WTC11 (cell line): Measurements from ENCODE around the gene RNASE9. TPM values are rescaled to one million over a fixed set of nuclear protein-coding genes. Genes with fewer than 3 reads are reported as not detected.
A peak's percentile ranks its signal among the peaks of the same experiment; 100 is the strongest.

Experiments
- ATAC-seq: fragments of 200-7000 bp; cut with Tn5 transposase; 2 replicates; pipeline ENCODE4 v1.10.0; 2021; ENCODE audit warnings: mild to moderate bottlenecking, moderate library complexity
- CTCF ChIA-PET: fragments of 300-600 bp; sonication (Branson Sonifier 250); formaldehyde crosslinking; loops from one replicate; lab custom pipeline; 2021; ENCODE audit warnings: antibody characterized with exemption; lab: Charles Lee
- POLR2A ChIA-PET: fragments of 350-600 bp; sonication (Branson Sonifier 250); formaldehyde crosslinking; loops from one replicate; lab custom pipeline; 2021; ENCODE audit warnings: antibody characterized with exemption; lab: Charles Lee
- DNase-seq: peaks from one replicate; pipeline ENCODE4 v3.0.0; 2021; ENCODE audit warnings: low spot score
- H3K27ac Mint-ChIP-seq: 2 replicates; pipeline ENCODE4 v1.8.0; 2021; ENCODE audit warnings: mixed read lengths
- H3K27me3 Mint-ChIP-seq: 2 replicates; pipeline ENCODE4 v1.8.0; 2021; ENCODE audit warnings: low read depth, mild to moderate bottlenecking, moderate library complexity, mixed read lengths
- H3K36me3 Mint-ChIP-seq: 2 replicates; pipeline ENCODE4 v1.8.0; 2021; ENCODE audit warnings: mixed read lengths
- H3K4me1 Mint-ChIP-seq: 2 replicates; pipeline ENCODE4 v1.8.0; 2022; ENCODE audit warnings: mixed read lengths
- H3K4me3 Mint-ChIP-seq: 2 replicates; pipeline ENCODE4 v1.8.0; 2021; ENCODE audit warnings: mild to moderate bottlenecking, moderate library complexity, mixed read lengths
- H3K9me3 Mint-ChIP-seq: 2 replicates; pipeline ENCODE4 v1.8.0; 2021; ENCODE audit warnings: mixed read lengths
- ATF6 ChIP-seq: sonication (generic); formaldehyde crosslinking; IDR thresholded peaks from 2 replicates; pipeline ENCODE4 v1.8.1; 2023; ENCODE audit warnings: mild to moderate bottlenecking, missing genetic modification reagents
- CDX4 ChIP-seq: fragments of 250-450 bp; sonication (Bioruptor Pico); IDR thresholded peaks from 2 replicates; pipeline ENCODE4 v1.9.0; 2021; ENCODE audit warnings: moderate library complexity, mild to moderate bottlenecking, inconsistent platforms, borderline replicate concordance
- E2F4 ChIP-seq: sonication (generic); formaldehyde crosslinking; IDR thresholded peaks from 2 replicates; pipeline ENCODE4 v1.8.1; 2022; ENCODE audit warnings: low read depth, mild to moderate bottlenecking, moderate library complexity, missing genetic modification reagents, borderline replicate concordance
- ELF4 ChIP-seq: sonication (generic); formaldehyde crosslinking; IDR thresholded peaks from 2 replicates; pipeline ENCODE4 v1.8.1; 2022; ENCODE audit warnings: low read depth, mild to moderate bottlenecking, moderate library complexity, missing genetic modification reagents
- EMX1 ChIP-seq: fragments of 250-450 bp; sonication (Bioruptor Pico); IDR thresholded peaks from 2 replicates; pipeline ENCODE4 v1.8.0; 2021; ENCODE audit warnings: mild to moderate bottlenecking
- ESRRA ChIP-seq: sonication (generic); formaldehyde crosslinking; IDR thresholded peaks from 2 replicates; pipeline ENCODE4 v1.8.1; 2022; ENCODE audit warnings: mild to moderate bottlenecking, missing genetic modification reagents, borderline replicate concordance
- FOXJ3 ChIP-seq: sonication (generic); formaldehyde crosslinking; IDR thresholded peaks from 2 replicates; pipeline ENCODE4 v1.9.0; 2021; ENCODE audit warnings: missing genetic modification reagents, mild to moderate bottlenecking, borderline replicate concordance
- HMGA2 ChIP-seq: fragments of 250-450 bp; sonication (Bioruptor Pico); IDR thresholded peaks from 2 replicates; pipeline ENCODE4 v1.4.0; 2021; ENCODE audit warnings: mild to moderate bottlenecking, moderate library complexity
- IRF1 ChIP-seq: sonication (generic); formaldehyde crosslinking; IDR thresholded peaks from 2 replicates; pipeline ENCODE4 v1.8.0; 2023; ENCODE audit warnings: missing genetic modification reagents
- JAZF1 ChIP-seq: fragments of 250-450 bp; sonication (Bioruptor Pico); IDR thresholded peaks from 2 replicates; pipeline ENCODE4 v1.9.0; 2021; ENCODE audit warnings: moderate library complexity, mild to moderate bottlenecking, inconsistent platforms
- JUN ChIP-seq: sonication (generic); formaldehyde crosslinking; IDR thresholded peaks from 2 replicates; pipeline ENCODE4 v1.8.0; 2023; ENCODE audit warnings: mild to moderate bottlenecking, missing genetic modification reagents
- OVOL2 ChIP-seq: fragments of 250-450 bp; sonication (Bioruptor Pico); IDR thresholded peaks from 2 replicates; pipeline ENCODE4 v1.9.0; 2021; ENCODE audit warnings: mild to moderate bottlenecking, borderline replicate concordance
- RORB ChIP-seq: fragments of 250-450 bp; sonication (Bioruptor Pico); IDR thresholded peaks from 2 replicates; pipeline ENCODE4 v1.9.0; 2021; ENCODE audit warnings: mild to moderate bottlenecking
- SOX15 ChIP-seq: fragments of 250-450 bp; sonication (Bioruptor Pico); IDR thresholded peaks from 2 replicates; pipeline ENCODE4 v1.9.0; 2021; ENCODE audit warnings: mild to moderate bottlenecking
- TP53 ChIP-seq: sonication (generic); formaldehyde crosslinking; IDR thresholded peaks from 2 replicates; pipeline ENCODE4 v1.8.1; 2023; ENCODE audit warnings: mild to moderate bottlenecking, missing genetic modification reagents
- ZNF263 ChIP-seq: sonication (generic); formaldehyde crosslinking; IDR thresholded peaks from 2 replicates; pipeline ENCODE4 v1.8.1; 2022; ENCODE audit warnings: low read depth, mild to moderate bottlenecking, moderate library complexity, missing genetic modification reagents
- ZSCAN18 ChIP-seq: fragments of 250-450 bp; sonication (Bioruptor Pico); IDR thresholded peaks from 2 replicates; pipeline ENCODE4 v2.1.2; 2022; ENCODE audit warnings: mild to moderate bottlenecking, moderate library complexity
- total RNA-seq: library from RNA; stranded (reverse); gene quantifications from 3 replicates; pipeline ENCODE4 v1.2.3, GENCODE V29; 2021
- TF ChIP-seq, protein P1 (sequence below): fragments of 250-450 bp; sonication (Bioruptor Pico); IDR thresholded peaks from 2 replicates; pipeline ENCODE4 v1.9.0; 2021; ENCODE audit warnings: mild to moderate bottlenecking
- TF ChIP-seq, protein P2 (sequence below): sonication (generic); formaldehyde crosslinking; conservative IDR thresholded peaks from 2 replicates; pipeline ENCODE4 v1.8.1; 2023; ENCODE audit warnings: mild to moderate bottlenecking, low read depth, missing genetic modification reagents, moderate library complexity

Gene RNASE9
- total RNA-seq, 1 experiment from 2014 or later = not detected

- TF ChIP-seq, protein P1, sequence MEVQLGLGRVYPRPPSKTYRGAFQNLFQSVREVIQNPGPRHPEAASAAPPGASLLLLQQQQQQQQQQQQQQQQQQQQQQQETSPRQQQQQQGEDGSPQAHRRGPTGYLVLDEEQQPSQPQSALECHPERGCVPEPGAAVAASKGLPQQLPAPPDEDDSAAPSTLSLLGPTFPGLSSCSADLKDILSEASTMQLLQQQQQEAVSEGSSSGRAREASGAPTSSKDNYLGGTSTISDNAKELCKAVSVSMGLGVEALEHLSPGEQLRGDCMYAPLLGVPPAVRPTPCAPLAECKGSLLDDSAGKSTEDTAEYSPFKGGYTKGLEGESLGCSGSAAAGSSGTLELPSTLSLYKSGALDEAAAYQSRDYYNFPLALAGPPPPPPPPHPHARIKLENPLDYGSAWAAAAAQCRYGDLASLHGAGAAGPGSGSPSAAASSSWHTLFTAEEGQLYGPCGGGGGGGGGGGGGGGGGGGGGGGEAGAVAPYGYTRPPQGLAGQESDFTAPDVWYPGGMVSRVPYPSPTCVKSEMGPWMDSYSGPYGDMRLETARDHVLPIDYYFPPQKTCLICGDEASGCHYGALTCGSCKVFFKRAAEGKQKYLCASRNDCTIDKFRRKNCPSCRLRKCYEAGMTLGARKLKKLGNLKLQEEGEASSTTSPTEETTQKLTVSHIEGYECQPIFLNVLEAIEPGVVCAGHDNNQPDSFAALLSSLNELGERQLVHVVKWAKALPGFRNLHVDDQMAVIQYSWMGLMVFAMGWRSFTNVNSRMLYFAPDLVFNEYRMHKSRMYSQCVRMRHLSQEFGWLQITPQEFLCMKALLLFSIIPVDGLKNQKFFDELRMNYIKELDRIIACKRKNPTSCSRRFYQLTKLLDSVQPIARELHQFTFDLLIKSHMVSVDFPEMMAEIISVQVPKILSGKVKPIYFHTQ (CRISPR knock-in tag) = no peak
- TF ChIP-seq IRF1 (CRISPR knock-in tag) (no peak), JAZF1 (CRISPR knock-in tag) (no peak), OVOL2 (no peak)
Measured at GRCh38 chr14:20606902-20607242, 46.0 kb upstream of the RNASE9 start (continued).

DNA sequence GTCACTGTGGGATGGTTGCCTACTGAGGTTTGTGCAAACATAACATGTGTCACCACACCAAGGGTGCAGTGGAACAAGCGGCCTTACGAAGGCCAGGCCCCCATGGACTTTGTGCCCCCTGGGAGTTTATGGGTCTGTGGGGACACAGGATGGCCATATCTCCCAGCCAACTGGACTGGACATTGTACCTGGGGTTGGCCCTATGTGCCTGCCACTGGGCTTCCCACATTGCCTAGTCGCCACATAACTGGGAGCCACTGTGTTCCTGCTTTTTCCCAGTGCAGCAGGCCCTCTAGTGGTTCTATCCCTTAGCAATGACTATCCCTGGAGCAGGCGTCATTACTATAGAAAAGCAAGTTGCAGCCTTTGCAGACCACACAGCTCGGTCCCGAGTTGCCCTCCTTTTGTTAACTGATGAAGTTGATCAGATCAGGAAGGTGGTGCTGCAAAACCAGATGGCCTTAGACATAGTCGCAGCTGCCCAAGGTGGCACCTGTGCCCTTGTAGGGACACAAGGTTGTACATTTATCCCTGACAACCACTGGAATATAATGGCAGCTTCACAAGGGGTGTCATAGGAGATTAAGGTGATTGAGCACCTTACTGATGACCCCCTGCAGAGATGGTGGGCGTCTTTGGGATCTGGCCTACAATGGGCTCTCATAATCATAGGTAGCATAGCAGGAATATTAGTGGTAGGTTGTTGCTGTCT, 45.5 kb upstream of the RNASE9 start:
- CTCF ChIA-PET = interaction anchor here (0.6 to 5.2 kb wide), 25 partner anchors 9 to 277 kb away, joined by 3 to 64 read pairs (median 4); partner anchors contain the start of genes APEX1, PARP2, PIP4P1 and PNP
- peaks cover 11% of the 10 kb centered on the region for H3K4me1 Mint-ChIP-seq
- POLR2A ChIA-PET = interaction anchor here (1.1 to 1.3 kb wide), 3 partner anchors 51 to 263 kb away, joined by 3 read pairs; partner anchors contain the start of gene PARP2
- ATAC-seq = peak; percentile 66
- no peak overlapping the region for H3K4me3 Mint-ChIP-seq
- H3K27me3 Mint-ChIP-seq = no peaks in the 10 kb centered on the region
- H3K27ac Mint-ChIP-seq = no peak overlapping the region
- no peaks in the 10 kb centered on the region for H3K36me3 Mint-ChIP-seq
- DNase-seq = peak; percentile 67
- no peaks in the 10 kb centered on the region for H3K9me3 Mint-ChIP-seq
- TF ChIP-seq ZSCAN18 (CRISPR knock-in tag) (no peak), ELF4 (CRISPR knock-in tag) (no peak), ESRRA (no peak), ATF6 (CRISPR knock-in tag) (no peak), HMGA2 (no peak), SOX15 (CRISPR knock-in tag) (no peak)
- TF ChIP-seq, all 79 proteins: peak for 0

DNA sequence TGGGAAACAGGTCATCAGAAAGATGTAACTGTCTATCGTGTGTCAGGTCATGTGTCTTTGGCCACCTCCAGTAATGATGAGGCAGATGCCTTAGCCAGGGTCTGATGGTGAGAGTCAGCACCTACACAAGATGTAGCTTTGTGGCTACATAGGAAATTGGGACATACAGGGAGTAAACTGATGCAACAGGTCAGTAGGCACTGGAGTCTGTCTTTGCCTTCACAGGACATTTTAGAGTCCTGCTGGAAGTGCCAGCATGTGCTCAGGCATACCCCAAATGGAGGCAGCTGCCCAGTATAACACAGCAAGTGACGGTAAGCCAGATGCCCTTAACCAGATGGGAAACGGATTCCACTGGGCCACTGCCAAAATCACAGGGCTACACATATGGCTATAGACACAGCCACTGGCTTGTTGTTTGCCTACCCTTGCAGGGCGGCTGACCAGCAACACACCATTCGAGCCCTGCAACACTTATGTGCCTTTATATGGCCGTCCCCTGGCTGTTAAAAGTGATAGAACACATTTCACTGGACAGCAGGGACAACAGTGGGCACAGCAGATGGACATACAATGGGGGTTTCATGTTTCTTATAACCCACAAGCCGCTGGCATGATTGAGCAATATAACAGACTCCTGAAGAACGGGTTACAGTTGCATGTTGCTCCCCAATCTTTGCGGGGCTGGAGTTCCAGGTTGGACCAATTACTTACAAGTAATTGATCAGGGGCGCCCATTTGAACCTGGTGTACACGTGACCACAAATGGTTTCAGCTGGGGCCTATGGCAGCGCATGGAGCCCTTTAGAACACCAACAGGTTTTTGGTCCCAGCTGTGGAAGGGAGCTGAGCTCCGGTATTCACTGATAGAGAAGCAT, 43.2 kb upstream of the RNASE9 start:
- Mint-ChIP-seq H3K4me1 (peaks cover 16% of the 10 kb centered on the region), H3K4me3 (no peak overlapping the region)
- TF ChIP-seq CDX4 (CRISPR knock-in tag) (no peak), E2F4 (CRISPR knock-in tag) (no peak), RORB (CRISPR knock-in tag) (no peak), JUN (CRISPR knock-in tag) (no peak), EMX1 (CRISPR knock-in tag) (no peak), ZNF263 (no peak), TP53 (CRISPR knock-in tag) (no peak), FOXJ3 (CRISPR knock-in tag) (no peak)
- TF ChIP-seq, protein P2, sequence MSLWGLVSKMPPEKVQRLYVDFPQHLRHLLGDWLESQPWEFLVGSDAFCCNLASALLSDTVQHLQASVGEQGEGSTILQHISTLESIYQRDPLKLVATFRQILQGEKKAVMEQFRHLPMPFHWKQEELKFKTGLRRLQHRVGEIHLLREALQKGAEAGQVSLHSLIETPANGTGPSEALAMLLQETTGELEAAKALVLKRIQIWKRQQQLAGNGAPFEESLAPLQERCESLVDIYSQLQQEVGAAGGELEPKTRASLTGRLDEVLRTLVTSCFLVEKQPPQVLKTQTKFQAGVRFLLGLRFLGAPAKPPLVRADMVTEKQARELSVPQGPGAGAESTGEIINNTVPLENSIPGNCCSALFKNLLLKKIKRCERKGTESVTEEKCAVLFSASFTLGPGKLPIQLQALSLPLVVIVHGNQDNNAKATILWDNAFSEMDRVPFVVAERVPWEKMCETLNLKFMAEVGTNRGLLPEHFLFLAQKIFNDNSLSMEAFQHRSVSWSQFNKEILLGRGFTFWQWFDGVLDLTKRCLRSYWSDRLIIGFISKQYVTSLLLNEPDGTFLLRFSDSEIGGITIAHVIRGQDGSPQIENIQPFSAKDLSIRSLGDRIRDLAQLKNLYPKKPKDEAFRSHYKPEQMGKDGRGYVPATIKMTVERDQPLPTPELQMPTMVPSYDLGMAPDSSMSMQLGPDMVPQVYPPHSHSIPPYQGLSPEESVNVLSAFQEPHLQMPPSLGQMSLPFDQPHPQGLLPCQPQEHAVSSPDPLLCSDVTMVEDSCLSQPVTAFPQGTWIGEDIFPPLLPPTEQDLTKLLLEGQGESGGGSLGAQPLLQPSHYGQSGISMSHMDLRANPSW (CRISPR knock-in tag) = no peak

More for the DNA sequence above, 43.2 kb upstream of the RNASE9 start:
- CTCF ChIA-PET = interaction anchor here (1.2 to 1.3 kb wide), 3 partner anchors 117 to 188 kb away, joined by 3 to 7 read pairs (median 4); partner anchors contain the start of gene PIP4P1
- DNase-seq (no peak), ATAC-seq (no peak)
- H3K27ac Mint-ChIP-seq = no peak overlapping the region
- H3K9me3 Mint-ChIP-seq = no peaks in the 10 kb centered on the region
- H3K36me3 Mint-ChIP-seq = no peaks in the 10 kb centered on the region
- POLR2A ChIA-PET = no interaction called here
- no peaks in the 10 kb centered on the region for H3K27me3 Mint-ChIP-seq
